GM18498 (cell line): Measurements from ENCODE around the gene FPR2.
"Not testable (repeated sequence)": the region's sequence is repeated elsewhere in the genome, so short reads cannot be mapped to it uniquely, and the experiment has no call there.

Source experiments
- ATAC-seq: cut with Tn5 transposase; IDR thresholded peaks from one replicate; pipeline ENCODE4 v1.9.1; 2021; ENCODE audit warnings: mild to moderate bottlenecking, moderate library complexity; ENCODE audit not compliant: unreplicated experiment

The FPR2 gene

GRCh38 chr19:51760697-51761356 is at the start of gene FPR2:
Gene FPR2, plus strand, starts transcription at chr19:51761180. Its CDS starts 7,479 bp downstream, at chr19:51768659.
- ATAC-seq, result no peak

GRCh38 chr19:51711702-51712101 is 49.3 kb upstream of the FPR2 start:
- no peak for ATAC-seq

- ATAC-seq, result no peak
Observed at GRCh38 chr19:51712461-51713081, 48.4 kb upstream of the FPR2 start.

- no peak for ATAC-seq
Observed at GRCh38 chr19:51713319-51714285, 47.4 kb upstream of the FPR2 start.

- no peak for ATAC-seq
Observed at GRCh38 chr19:51714848-51715247, 46.1 kb upstream of the FPR2 start.

- ATAC-seq, result no peak
Observed at GRCh38 chr19:51715850-51716249, 45.1 kb upstream of the FPR2 start.

- ATAC-seq, result no peak
Observed at GRCh38 chr19:51716925-51717324, 44.1 kb upstream of the FPR2 start.

- ATAC-seq, result no peak
Observed at GRCh38 chr19:51719251-51719988, 41.6 kb upstream of the FPR2 start.

- ATAC-seq, result no peak
Observed at GRCh38 chr19:51721905-51722304, 39.1 kb upstream of the FPR2 start.

GRCh38 chr19:51722492-51722891 is 38.5 kb upstream of the FPR2 start:
- ATAC-seq, result no peak

- no peak for ATAC-seq
Observed at GRCh38 chr19:51724543-51724942, 36.4 kb upstream of the FPR2 start.

GRCh38 chr19:51726049-51726448 is 34.9 kb upstream of the FPR2 start:
- ATAC-seq, result no peak

- ATAC-seq, result no peak
Observed at GRCh38 chr19:51727349-51727880, 33.6 kb upstream of the FPR2 start.

GRCh38 chr19:51729781-51730180 is 31.2 kb upstream of the FPR2 start:
- ATAC-seq, result no peak

- no peak for ATAC-seq
Observed at GRCh38 chr19:51733742-51734522, 27.0 kb upstream of the FPR2 start.

- ATAC-seq, result no peak
Observed at GRCh38 chr19:51735759-51736449, 25.1 kb upstream of the FPR2 start.

- no peak for ATAC-seq
Observed at GRCh38 chr19:51737389-51737788, 23.6 kb upstream of the FPR2 start.

- no peak for ATAC-seq
Observed at GRCh38 chr19:51737924-51738323, 23.1 kb upstream of the FPR2 start.

GRCh38 chr19:51738523-51738922 is 22.5 kb upstream of the FPR2 start:
- not testable (repeated sequence) for ATAC-seq
